CD4-positive, alpha-beta T cell treated with Interleukin-15 for 4 hours (primary cell): Measurements from ENCODE around the gene RAD51B.

Source experiments
- DNase-seq: peaks from one replicate; pipeline ENCODE4 v3.0.0-alpha.2; 2020; ENCODE audit warnings: low spot score

The RAD51B gene

GRCh38 chr14:68331991-68332390 lies 512.4 kb downstream of the RAD51B start:
- no peak for DNase-seq

- DNase-seq: no peak
These were observed 513.7 kb downstream of the RAD51B start for GRCh38 chr14:68333262-68333661.

- no peak for DNase-seq
These were observed 515.7 kb downstream of the RAD51B start for GRCh38 chr14:68335312-68335711.

GRCh38 chr14:68336165-68336564 lies 516.6 kb downstream of the RAD51B start:
- DNase-seq: no peak

GRCh38 chr14:68337279-68337678 lies 517.7 kb downstream of the RAD51B start:
- DNase-seq: no peak

- no peak for DNase-seq
These were observed 520.7 kb downstream of the RAD51B start for GRCh38 chr14:68340262-68340661.

GRCh38 chr14:68341411-68342212 lies 522.0 kb downstream of the RAD51B start:
- DNase-seq: no peak

- no peak for DNase-seq
These were observed 522.7 kb downstream of the RAD51B start for GRCh38 chr14:68342216-68342763.

- no peak for DNase-seq
These were observed 524.0 kb downstream of the RAD51B start for GRCh38 chr14:68343534-68344118.

- DNase-seq: no peak
These were observed 526.2 kb downstream of the RAD51B start for GRCh38 chr14:68345738-68346137.

GRCh38 chr14:68346556-68347343 lies 527.2 kb downstream of the RAD51B start:
- DNase-seq: no peak

- DNase-seq: no peak
These were observed 530.5 kb downstream of the RAD51B start for GRCh38 chr14:68349900-68350629.

- DNase-seq: no peak
These were observed 535.8 kb downstream of the RAD51B start for GRCh38 chr14:68355415-68355814.

GRCh38 chr14:68357777-68358176 lies 538.2 kb downstream of the RAD51B start:
- no peak for DNase-seq

GRCh38 chr14:68358500-68358899 lies 538.9 kb downstream of the RAD51B start:
- DNase-seq: no peak

- DNase-seq: no peak
These were observed 539.6 kb downstream of the RAD51B start for GRCh38 chr14:68359022-68359836.

- DNase-seq: no peak
These were observed 540.4 kb downstream of the RAD51B start for GRCh38 chr14:68359837-68360552.

- no peak for DNase-seq
These were observed 541.7 kb downstream of the RAD51B start for GRCh38 chr14:68361231-68361630.

- DNase-seq: no peak
These were observed 543.3 kb downstream of the RAD51B start for GRCh38 chr14:68362846-68363245.

GRCh38 chr14:68363466-68363842 lies 543.9 kb downstream of the RAD51B start:
- no peak for DNase-seq
